GM21447 (cell line): Measurements from ENCODE around the gene CNPY1.

Source experiments
- ATAC-seq: cut with Tn5 transposase; IDR thresholded peaks from one replicate; pipeline ENCODE4 v1.9.1; 2021; ENCODE audit not compliant: unreplicated experiment

The CNPY1 gene

DNA sequence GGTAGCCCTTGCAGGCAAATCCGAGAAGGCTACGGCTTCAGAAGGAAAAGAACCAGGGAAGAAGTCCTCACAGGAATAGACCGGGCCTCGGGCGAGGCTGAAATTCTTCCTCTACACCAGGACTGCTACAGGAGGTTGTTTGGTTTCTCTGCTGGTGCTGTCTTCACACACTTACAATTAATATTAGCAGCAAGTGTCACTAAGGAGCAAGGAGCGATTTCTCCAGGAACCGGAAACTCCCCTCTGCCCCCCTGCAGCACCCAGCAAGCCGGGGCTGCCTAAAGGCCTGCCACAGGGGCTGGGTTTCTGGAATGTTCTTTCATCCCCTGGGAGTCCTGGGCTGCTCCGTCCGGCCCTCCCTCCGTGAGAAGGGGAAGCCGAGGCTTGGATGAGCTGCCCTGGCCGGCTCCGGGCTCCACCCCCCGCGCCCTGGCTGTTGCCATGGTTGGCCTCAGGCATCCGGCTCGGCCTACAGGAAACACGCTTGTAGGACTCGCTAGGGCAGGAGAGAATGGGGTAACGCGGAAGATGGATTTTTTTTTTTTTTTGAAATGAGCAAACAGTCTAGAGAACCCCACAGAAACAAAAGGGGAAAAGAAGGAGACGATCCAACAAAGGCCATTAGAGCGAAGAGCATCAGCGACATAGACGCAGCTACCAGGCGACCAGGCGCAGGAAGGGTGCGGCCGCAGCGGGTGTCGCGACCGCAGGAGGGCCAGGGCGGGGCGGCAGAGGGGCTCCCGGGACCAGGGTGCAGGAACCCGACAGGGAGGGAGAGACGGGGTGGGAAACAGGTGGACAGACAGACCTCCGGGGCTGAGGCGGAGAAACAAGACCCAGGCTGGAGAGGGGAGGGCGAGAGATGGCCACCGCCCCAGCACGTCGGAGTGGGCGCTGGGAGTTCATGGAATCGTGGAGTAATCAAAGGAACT lies 55.4 kb downstream of the CNPY1 start:
- peak; percentile 81 for ATAC-seq

DNA sequence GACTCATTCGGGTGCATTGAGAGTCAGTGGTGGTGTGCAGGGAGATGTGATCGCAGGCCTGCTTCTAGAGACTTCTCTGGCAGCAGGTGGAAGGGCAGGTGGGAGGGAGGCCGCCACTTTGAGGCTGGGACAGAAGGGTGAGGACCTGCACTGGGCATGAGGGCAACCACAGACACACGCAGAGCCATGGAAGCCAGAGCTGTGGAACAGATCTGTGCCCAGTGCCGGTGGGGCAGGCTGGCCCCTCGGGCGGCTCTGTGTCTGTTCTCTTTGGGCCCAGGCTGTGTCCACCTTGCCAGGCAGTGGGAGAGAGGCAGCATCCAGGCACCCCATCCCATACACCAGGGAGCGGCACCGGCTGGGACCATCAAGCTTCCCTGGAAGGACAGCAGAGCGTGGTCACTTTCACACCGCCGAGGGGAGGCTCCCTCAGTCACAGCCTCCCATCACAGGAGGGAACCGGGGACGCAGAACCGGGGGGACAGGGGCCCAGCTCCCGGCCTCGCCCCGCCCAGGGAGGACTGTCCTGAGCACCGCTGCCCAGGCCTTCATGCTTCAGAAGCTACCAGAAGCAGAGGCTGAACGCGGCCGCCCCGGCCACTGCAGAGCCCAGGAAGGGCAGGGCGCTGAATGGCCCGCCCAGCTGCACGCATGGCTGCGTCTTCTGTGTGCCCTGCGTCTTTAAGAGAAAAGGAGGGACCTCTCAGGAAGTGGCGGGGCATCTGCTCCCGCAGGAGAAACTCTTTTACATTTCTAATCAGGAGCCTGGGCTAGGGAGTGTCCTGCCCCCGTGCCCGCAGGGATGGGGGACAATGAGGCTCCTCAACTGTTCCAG lies 56.3 kb downstream of the CNPY1 start:
- ATAC-seq: peak; percentile 49

DNA sequence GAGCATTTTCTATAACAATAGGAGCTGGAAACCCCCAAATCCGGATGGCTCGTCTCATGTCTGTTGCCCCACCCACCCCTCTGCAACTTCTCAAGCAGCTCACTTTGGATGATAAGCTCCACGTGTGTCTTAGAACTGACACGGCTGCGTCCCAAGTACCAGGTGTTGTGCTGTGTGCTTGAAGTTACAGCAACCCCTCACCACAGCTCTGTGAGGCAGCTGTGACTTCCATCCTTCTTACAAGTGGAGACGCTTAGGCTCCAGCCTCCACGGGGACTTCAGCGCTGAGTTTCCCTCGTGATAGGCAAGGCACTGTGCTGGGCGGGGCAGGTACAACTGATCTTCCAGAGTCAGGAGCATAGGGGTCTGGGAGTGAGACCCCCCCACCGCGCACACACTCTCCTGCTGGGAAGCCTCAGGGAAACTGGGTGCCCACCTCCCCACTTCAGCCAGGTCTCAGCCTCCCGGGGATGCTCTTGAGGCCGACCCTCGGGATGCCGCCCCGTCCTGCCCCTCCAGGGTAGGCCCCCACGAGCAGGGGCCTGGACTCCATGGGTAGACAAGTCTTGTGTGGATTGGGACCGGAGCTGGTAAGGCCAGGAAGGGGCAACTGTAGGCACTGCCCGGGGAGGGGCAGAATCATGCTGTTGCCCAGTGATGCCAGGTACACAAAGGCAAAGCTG lies 57.1 kb downstream of the CNPY1 start:
- no peak for ATAC-seq

DNA sequence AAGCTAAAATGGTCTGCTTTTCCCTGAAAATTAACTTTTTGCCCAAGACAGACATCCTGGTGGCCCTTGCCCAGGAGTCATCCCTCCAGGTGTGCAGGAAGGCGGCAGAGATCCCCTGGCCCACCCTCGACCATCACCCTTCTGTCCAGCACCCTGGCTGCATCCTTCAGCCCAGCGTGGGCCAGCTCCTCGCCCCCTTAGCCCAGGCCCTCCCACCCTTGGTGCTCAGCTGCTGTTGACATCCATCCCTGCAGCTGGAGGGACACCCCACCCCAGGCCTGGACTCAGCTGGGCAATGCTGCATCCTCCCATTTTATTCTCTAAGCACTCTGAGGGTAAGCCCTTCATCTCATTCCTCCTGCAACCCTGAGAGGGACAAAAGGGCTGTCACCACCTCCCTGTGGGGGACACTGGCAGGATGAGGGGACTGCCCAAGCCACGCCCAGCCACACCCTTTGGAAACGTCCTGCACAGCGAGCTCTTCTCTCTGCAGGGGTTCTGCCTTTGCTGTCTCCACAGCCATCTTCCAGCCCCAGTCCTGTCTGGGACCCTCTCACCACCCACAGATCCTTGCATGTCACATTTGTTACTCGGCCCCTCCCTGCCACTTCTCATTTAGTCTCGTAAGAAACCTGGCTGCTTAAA lies 57.8 kb downstream of the CNPY1 start:
- ATAC-seq: no peak

DNA sequence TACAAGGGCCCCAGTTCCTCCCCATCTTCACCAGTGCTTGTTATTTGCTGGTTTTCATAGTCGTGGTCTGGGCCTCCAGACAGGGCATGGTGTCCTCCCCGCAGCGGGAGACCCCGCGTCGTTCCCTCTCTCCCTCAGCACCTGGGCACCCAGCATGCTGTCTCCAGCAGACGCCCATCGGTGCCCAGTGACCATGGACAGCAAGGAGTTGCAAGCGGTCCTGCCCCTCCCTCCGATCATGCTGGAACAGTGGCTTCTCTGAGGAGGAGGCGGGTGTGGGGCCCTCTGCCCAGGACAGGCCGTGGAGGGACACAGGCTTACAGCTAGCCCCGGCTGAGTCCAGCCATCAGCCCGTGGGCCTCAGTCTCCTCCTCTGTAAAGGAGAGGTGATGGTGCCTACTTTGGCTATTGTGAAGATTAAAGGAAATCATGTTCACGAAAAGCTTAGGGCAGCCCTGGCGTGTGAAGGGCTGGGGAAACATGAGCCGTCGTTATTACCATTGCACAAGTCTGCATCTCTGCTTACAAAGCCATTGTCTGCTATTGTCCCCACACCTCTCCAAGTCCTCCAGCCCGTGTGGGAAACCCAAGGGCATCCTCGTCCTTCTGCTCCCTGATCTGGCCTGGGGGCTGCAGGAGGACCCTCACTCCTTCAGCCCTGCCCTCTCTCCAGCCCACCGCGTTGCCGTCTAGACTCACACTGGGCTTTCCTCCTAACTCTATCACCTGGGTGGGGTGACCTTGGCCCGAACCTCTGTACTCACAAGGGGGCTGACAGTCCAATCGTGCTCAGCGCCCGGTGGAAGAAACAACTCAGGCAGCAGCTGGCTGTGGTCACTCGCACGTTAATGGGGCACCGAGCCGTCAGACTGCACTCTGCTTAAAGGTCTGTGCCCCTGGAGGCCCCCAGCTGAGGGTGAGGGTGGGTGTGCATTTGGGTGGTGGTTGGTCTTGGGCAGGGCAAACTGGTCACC lies 58.6 kb downstream of the CNPY1 start:
- ATAC-seq: no peak

DNA sequence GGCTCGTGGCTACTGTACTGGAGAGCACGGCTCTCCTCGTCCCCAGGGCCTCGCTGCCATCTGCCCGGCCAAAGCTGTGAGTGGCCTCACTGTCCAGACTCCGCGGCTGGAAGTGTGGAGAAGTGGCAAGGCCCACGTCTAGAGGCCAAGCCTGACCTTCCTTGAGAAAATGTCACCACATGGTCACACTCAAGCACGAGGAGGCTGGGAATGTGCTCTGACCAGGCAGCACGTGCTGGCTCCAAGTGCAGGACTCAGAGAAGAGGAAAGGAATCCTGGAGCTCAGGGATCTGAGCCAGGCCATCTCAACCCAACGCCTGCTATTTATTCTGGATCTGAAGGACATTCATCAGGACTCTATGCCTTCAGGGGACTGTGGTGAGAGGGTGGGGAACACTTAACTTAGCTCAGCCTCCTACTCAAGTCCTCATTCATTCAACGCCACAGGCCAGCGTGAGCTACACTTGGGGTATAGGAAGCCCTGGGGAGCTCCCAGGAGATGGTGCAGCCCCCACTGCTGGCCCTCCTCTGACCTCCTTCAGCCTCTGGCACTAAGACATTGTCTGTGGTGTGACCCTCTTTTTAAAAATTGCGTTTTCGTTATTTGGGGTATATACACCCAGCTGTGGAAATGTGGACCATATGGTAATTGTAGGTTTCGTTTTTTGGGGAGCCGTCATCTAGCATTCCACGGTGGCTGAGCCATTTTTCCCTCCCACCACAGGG lies 59.4 kb downstream of the CNPY1 start:
- no peak for ATAC-seq

DNA sequence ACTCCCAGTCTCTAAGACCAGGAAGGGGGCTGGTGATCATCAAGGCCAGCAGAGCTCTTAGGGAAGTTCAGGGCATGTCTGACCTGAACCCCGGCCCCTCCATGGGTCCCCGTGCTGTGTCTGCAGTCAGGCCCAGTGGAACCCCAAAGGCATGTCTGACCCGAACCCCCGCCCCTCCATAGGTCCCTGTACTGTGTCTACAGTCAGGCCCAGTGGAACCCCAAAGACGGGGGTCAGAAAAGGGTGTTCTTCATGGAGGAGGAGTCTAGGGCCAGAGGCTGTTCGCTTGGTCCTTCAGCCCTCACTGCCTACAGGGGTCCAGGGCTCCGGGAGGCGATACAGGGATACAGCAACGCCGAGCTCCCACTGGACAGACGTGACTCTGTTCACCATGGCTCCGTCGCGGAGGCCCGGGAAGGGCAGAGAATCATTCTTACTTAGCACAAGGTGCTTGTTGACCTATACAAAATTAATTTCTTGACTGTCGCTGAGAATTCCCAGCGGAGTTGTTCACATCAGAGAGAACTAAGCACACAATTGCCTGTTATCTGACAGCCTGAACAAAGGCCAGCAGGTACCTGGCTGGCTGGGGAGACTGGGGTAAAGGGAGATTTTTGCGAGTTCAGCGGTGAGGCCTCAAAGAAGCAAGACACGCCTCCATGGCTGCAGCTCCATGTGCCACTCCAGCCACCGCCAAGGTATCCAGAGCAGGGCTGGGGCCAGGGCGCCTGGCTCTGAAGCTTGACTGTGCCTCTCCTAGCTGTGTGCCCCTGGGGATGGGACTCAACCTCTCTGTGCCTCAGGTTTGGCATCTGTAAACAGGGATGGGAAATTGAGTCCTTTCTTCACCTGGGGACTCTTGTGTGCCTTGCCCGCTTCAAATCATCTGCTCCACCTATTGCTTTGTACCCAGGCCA lies 61.6 kb downstream of the CNPY1 start:
- no peak for ATAC-seq

DNA sequence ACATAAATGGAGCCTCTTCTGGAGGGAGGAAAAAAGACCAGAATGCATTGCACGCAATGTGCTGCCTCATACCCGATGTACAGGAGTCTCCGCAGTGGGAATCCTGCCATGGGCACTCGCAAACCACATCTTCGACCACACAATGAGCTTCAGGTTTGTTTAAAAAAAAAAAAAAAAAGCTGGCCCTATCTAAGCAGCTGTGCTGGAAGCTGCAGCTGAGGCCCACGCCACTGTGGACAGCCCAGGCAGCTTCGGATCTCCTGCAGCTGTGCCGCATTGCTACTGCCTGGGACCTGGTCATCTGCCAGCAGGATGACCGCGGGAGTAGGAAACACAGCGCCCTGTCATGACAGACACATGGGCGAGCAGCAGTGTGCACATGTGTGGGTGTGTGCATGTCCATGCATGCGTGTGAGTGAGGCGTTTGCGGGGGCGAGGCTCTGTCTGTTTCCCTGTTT lies 62.5 kb downstream of the CNPY1 start:
- no peak for ATAC-seq

DNA sequence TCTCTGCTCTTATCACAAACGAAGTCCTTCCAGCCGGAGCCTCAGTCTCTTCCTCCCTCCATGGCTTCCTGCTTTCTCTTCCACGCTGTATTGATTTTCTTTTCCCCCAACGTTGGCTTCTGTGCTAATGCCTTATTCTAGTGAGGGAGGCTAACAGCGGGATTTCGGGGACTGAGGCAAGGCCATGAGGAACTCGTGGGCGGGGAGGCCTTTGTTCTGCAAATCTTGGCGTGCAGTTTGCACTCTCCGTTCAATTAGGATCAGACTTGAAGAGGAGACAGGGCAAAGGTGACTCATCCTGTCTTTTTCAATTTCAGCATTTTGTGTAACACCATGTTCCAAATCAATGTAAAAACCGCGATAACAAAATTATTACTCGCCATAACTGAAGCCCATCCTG lies 63.1 kb downstream of the CNPY1 start:
- ATAC-seq: no peak

DNA sequence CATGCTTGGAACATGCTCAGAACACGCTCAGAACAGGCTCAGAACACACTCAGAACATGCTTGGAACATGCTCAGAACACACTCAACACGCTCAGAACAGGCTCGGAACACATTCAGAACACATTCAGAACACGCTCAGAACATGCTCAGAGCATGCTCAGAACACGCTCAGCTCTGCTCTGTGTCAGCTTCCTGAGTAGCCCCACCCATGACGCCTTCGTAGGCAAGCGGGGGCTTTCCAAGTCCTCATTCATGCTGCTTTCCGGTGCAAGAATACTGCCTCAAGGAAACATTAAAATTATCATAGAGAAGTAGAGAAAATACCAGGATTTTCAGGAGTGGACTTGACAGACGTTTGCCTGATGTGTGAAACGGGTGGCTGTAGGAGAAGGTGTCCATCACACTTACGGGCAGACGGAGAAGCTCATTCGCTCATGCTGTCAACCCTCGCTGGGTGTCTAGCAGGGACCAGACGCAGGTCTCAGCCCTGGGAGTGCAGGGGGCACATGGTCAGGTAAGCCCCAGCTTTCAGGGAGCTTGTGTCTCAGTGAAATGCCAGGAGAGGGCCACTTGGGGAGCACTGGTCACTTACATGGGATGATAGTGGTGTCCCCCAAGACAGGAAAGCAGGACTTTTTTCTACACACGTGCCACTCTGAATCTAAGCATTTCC lies 63.7 kb downstream of the CNPY1 start:
- ATAC-seq: no peak

DNA sequence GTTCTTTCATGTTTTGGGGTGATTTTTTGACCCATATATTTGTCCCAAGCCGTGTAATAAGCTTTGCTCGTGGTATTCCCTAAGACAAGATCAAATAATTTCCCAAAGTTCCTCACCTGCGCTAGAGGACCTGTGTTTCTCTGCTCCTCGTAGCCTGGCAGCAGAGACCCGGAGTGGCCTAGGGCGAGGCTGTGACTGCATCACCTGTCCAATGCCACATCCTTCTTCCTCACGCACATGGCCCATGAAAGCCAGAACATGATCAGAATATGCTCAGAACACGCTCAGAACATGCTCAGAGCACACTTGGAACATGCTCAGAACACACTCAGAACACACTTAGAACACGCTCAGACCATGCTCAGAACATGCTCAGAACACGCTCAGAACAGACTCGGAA lies 64.6 kb downstream of the CNPY1 start:
- no peak for ATAC-seq

DNA sequence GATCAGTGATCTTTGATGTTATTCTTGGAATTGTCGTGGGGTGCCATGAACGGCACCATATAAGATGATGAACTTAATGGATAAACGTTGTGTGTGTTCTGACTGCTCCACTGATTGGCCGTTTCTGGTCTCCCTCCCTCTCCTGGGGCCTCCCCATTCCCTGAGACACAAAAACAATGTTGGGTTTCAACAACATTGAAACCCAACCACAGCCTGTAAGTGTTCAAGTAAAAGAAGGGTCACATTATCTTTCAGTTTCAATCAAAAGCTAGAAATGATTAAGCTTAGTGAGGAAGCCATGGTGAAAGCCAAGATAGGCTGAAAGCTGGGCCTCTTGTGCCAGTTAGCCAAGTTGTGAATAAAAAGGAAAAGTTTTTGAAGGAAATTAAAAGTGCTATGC lies 68.9 kb downstream of the CNPY1 start:
- ATAC-seq: peak; percentile 97

DNA sequence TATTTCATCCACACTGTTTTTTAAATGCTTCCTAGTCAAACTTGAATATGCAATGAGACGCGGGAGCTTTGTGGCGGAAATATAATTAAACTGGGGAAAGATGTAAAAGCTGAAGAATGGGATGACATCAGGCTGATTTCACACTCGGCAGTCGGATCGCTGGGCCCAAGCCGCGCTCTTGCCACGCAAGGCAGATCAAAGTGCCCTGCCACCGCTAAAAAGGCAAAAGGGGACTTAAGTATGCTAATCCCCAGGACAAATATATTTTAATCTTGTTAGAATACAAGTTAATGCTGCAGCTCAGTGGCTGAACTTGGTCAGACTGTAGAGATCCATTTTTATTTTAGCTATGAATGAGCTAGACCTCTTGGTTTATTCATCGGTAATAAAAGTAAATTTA lies 74.6 kb downstream of the CNPY1 start:
- no peak for ATAC-seq

DNA sequence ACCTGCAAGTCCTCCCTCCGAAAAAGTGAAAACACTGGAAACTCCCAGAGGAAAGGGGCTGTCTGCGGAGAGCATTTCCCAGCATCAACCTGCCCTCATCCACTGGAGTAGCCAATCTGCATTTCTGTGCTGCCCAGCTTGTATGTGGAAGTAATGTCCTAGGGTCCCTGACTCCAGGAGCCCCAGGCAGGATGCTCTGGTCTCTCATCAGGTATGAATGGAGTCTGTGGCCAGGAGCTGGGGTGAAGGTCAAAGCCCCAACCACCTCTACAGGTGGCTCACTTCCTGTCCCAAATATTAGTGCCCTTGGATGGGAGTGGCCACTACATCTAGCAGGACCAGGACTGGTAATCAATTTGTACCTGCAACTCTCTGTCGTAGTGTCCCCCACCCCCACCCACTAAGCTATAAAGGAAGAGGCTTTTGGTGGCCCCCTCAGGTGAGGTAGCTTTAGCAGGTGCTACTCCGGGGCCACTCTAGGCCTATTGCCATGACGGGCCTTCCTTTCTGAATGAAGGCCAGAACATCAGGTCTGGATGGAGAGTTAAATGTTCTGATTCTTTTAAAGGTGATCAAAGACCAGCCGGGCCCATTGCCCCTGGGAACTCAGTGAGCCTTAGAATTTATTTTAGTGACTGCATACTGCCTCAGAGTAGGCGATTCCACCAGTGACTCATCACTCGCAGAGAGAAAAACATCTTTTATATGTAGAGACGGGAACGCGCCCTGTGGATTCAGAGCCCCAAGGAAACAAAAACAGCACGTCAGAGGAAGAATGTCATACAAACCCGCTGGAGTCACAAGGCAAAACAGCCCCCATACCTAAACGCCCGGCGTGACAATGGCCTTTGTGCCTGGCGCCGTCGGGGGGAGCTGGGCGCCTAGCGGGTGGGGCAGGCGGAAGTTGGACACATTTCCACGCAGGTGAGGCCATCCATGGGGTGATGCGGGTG lies 75.4 kb downstream of the CNPY1 start:
- no peak for ATAC-seq

DNA sequence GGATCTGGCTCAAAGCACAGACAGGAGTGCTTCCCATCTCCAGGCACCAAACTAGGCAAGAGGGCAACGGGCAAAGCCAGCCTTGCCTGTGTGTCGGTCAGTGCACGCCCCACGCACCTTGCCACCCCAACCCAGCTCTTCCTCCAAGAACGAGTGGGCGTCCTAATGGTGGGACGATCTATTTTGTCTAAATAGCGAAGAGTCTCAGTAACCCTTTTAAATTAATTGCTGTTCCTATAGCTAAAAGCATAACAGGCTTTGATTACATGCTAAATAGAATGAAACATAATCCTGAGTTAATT lies 76.2 kb downstream of the CNPY1 start:
- no peak for ATAC-seq

DNA sequence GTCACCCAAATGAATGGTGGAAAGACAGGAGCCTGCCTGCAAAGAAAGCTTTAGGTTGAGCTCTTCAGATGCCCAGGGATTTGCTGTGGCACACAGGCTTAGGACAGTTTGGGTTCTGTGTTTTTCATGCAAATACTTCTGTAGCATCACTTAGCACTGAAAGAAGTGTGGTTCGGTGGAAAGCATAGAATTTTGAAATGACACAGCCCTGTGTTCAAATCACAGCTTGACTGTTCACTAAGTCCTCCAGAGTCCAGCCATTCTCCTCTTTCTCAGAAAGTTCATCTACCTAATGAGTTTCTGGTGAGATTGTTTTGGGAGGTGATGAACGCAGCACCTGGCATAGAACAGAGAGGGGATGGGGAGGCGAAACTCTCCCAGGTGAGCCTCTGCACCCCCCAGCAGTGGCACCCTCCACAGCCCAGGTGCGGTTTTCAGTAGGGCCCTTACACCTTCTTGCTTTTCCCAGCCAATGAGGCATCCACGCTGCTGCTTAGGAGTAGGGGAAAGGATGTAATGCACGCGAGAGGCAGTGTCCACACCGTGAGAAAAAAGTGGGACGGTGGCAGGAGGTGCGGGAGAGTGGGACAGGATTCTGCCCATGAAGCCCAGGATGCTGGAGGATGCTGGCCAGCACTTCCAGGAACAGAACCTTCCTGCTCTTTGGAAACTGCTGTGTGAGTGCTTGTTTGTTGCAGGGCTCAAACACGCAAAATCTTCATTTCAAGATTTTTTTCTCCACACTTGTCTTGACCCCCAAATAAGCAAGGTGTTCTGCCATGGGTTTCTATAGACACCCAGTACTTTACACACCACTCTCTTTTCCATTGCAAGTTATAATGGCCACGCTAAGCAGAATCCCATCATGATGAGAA lies 76.8 kb downstream of the CNPY1 start:
- no peak for ATAC-seq
